OCI-LY3 (cell line): ENCODE measurements around the gene SNX18.

Experiments
- H2AFZ ChIP-seq: fragments of 200-600, 300-600 bp; shearing (Covaris generic); 2 replicates; pipeline ENCODE4 v1.6.0; 2014; ENCODE audit warnings: antibody characterized with exemption, low read depth, low read length
- H3K27ac ChIP-seq: fragments of 200-600, 300-600 bp; sonication (generic); 2 replicates; pipeline ENCODE4 v1.5.1; 2014; ENCODE audit warnings: mild to moderate bottlenecking, low read length, moderate library complexity, mixed read lengths
- H3K27me3 ChIP-seq: fragments of 200-600, 300-600 bp; sonication (generic); 2 replicates; pipeline ENCODE4 v1.6.1; 2014; ENCODE audit warnings: low read depth, low read length, mixed read lengths
- H3K36me3 ChIP-seq: fragments of 200-600, 300-600 bp; sonication (generic); replicated peaks from 2 replicates; pipeline ENCODE3; 2014; ENCODE audit warnings: low read depth, low read length, mixed read lengths
- H3K4me1 ChIP-seq: fragments of 300-600, 200-600 bp; sonication (generic); 2 replicates; pipeline ENCODE4 v1.6.1; 2014; ENCODE audit warnings: low read length, mixed read lengths
- H3K4me2 ChIP-seq: fragments of 200-600, 300-600 bp; sonication (generic); 2 replicates; pipeline ENCODE4 v1.6.1; 2014; ENCODE audit warnings: low read length, mixed read lengths
- H3K4me3 ChIP-seq: fragments of 300-600, 200-600 bp; sonication (generic); 2 replicates; pipeline ENCODE4 v1.5.1; 2014; ENCODE audit warnings: antibody characterized with exemption, mild to moderate bottlenecking, low read length, moderate library complexity
- H3K79me2 ChIP-seq: fragments of 300-600, 200-600 bp; shearing (Covaris generic); 2 replicates; pipeline ENCODE4 v1.6.1; 2014; ENCODE audit warnings: mild to moderate bottlenecking, low read length, mixed read lengths
- H3K9ac ChIP-seq: fragments of 300-600, 200-600 bp; shearing (Covaris generic); 2 replicates; pipeline ENCODE4 v1.6.0; 2014; ENCODE audit warnings: mild to moderate bottlenecking, low read length, moderate library complexity
- H3K9me3 ChIP-seq: fragments of 200-600, 300-600 bp; shearing (Covaris generic); 2 replicates; pipeline ENCODE4 v1.6.1; 2014; ENCODE audit warnings: low read length, mixed read lengths; ENCODE audit not compliant: insufficient read depth
- H4K20me1 ChIP-seq: fragments of 200-600, 300-600 bp; sonication (generic); 2 replicates; pipeline ENCODE4 v1.6.1; 2016; ENCODE audit warnings: low read length, mixed read lengths; ENCODE audit not compliant: insufficient read depth
- EZH2phosphoT487 ChIP-seq: fragments of 200-600 bp; shearing (Covaris generic); IDR thresholded peaks from 2 replicates; pipeline ENCODE4 v1.6.1; 2018; ENCODE audit warnings: antibody characterized with exemption, mixed run types, low read depth
- TF ChIP-seq, protein P1 (sequence below): fragments of 200-600, 300-600 bp; sonication (generic); IDR thresholded peaks from 2 replicates; pipeline ENCODE4 v1.5.1; 2014; ENCODE audit warnings: antibody characterized with exemption, low read length, low read depth

The SNX18 gene, protein sequence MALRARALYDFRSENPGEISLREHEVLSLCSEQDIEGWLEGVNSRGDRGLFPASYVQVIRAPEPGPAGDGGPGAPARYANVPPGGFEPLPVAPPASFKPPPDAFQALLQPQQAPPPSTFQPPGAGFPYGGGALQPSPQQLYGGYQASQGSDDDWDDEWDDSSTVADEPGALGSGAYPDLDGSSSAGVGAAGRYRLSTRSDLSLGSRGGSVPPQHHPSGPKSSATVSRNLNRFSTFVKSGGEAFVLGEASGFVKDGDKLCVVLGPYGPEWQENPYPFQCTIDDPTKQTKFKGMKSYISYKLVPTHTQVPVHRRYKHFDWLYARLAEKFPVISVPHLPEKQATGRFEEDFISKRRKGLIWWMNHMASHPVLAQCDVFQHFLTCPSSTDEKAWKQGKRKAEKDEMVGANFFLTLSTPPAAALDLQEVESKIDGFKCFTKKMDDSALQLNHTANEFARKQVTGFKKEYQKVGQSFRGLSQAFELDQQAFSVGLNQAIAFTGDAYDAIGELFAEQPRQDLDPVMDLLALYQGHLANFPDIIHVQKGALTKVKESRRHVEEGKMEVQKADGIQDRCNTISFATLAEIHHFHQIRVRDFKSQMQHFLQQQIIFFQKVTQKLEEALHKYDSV

DNA sequence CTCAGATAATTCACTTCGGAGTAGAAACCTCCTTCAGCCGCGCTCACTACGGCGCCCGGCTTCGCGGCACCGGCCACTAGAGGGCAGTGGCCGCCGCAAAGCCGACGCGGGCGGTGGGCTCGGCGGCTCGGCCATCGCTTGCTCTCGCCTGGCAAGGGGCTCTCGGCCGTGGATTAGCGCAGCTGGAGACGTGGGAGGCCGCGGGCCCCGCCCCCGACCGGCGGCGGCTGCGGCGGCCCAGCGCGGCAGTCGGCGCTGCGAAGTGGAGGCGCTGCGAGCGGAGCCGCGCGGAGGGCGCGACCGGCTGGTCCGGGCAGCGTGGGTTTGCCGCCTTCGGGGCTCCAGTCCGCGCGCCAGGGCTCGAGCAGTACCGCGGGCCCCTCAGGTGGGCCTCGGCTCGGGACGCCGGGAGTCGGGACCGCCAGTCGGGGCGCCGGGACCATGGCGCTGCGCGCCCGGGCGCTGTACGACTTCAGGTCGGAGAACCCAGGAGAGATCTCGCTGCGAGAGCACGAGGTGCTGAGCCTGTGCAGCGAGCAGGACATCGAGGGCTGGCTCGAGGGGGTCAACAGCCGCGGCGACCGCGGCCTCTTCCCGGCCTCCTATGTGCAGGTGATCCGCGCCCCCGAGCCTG, at the start of gene SNX18:
TSS of gene SNX18 (plus strand) at position 248 of the 634 bp plus-strand sequence. CDS start at position 442, 194 bp downstream.
- Histone ChIP-seq H3K9me3 (no peaks in the 10 kb centered on the region), H3K4me1 (peaks cover 52% of the 10 kb centered on the region), H3K27me3 (peaks cover 11% of the 10 kb centered on the region; the same call in 1 of the 2 replicates), H3K4me3 (peak within 1 kb of the TSS; percentile 93), H3K79me2 (peaks cover 51% of the 10 kb centered on the region), H3K36me3 (peaks cover 44% of the 10 kb centered on the region), H3K4me2 (peak within 1 kb of the TSS; percentile 95), H3K9ac (peak within 1 kb of the TSS; percentile 85), H2AFZ (peak within 1 kb of the TSS; percentile 94; the same call in 1 of the 2 replicates), H3K27ac (peak within 1 kb of the TSS; percentile 70), H4K20me1 (peaks cover 41% of the 10 kb centered on the region)
- no peak for TF ChIP-seq EZH2phosphoT487
- TF ChIP-seq, protein P1, sequence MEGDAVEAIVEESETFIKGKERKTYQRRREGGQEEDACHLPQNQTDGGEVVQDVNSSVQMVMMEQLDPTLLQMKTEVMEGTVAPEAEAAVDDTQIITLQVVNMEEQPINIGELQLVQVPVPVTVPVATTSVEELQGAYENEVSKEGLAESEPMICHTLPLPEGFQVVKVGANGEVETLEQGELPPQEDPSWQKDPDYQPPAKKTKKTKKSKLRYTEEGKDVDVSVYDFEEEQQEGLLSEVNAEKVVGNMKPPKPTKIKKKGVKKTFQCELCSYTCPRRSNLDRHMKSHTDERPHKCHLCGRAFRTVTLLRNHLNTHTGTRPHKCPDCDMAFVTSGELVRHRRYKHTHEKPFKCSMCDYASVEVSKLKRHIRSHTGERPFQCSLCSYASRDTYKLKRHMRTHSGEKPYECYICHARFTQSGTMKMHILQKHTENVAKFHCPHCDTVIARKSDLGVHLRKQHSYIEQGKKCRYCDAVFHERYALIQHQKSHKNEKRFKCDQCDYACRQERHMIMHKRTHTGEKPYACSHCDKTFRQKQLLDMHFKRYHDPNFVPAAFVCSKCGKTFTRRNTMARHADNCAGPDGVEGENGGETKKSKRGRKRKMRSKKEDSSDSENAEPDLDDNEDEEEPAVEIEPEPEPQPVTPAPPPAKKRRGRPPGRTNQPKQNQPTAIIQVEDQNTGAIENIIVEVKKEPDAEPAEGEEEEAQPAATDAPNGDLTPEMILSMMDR, result peak; percentile 79

DNA sequence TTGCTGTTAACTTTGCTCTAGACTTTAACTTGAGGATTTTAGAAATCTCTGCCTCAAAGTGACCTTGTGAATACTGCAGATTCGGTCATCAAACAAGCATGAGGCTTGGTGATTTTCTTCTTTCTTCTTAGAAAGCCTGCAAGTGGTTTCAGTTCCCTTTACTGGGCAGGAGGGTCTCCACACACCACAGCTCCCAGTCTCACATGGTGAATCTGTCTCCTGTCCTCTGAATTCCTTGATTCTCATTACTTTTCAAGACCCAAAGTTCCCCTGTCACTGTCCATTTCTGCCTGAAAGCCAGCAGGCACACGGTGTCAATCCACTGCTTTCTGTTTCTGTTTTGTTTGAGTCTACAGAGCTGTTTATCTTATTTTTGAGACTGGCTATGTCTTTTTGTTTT, 47.9 kb upstream of the SNX18 start:
- Histone ChIP-seq H3K4me3 (peak overlapping the region; percentile 47), H3K9me3 (no peaks in the 10 kb centered on the region), H3K4me2 (peak overlapping the region; percentile 69), H2AFZ (no peak overlapping the region), H3K27me3 (peaks cover 23% of the 10 kb centered on the region), H3K36me3 (no peaks in the 10 kb centered on the region), H3K4me1 (peaks cover 10% of the 10 kb centered on the region), H3K79me2 (no peaks in the 10 kb centered on the region), H3K27ac (no peak overlapping the region), H3K9ac (no peak overlapping the region), H4K20me1 (no peaks in the 10 kb centered on the region)
- TF ChIP-seq, protein P1, result no peak
- no peak for TF ChIP-seq EZH2phosphoT487

DNA sequence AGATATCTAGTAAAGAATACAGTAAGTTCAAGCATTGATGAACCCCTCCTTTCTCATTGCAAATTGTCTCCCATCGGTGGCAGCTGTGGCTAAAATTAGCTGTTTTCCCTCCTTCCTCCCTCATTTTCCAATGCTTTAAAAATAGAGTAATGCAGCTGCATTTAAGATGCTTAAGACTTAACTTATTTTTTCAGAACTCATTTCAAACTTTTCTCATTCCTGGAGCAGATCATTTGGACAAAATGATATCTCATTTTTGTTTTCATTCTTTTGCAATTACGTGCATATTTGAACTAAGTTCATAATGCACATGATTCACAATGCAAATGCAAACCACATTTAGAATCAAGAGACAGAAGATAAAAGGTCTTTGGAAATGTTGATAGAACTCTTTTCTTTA, 47.4 kb upstream of the SNX18 start:
- Histone ChIP-seq H3K36me3 (no peaks in the 10 kb centered on the region), H2AFZ (no peak overlapping the region), H3K27me3 (peaks cover 23% of the 10 kb centered on the region), H3K27ac (no peak overlapping the region), H3K9me3 (no peaks in the 10 kb centered on the region), H4K20me1 (no peaks in the 10 kb centered on the region), H3K79me2 (no peaks in the 10 kb centered on the region), H3K9ac (no peak overlapping the region), H3K4me2 (peak overlapping the region; percentile 69), H3K4me3 (peak overlapping the region; percentile 47), H3K4me1 (peaks cover 10% of the 10 kb centered on the region)
- TF ChIP-seq, protein P1, result no peak
- no peak for TF ChIP-seq EZH2phosphoT487

DNA sequence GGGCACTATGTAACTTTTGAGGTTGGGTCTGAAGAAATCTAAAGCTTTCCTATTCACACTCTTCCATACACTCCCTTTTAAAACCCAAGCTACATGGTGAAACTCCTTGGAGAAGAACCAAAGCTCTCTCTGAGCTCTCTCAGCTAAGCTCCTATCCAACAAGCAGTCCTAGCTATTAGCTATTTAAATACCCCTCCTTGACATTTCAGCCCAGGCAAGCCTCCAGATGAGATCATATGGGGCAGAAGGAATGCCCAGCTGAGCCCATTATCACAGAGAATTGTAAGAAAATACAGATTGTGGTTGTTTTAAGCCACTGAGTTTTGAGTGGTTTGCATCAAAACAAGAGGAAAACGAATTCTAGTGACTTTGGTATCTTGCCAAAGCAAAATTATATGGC, 46.9 kb upstream of the SNX18 start:
- H3K4me3 ChIP-seq, result no peak overlapping the region

More for the DNA sequence above, 46.9 kb upstream of the SNX18 start:
- TF ChIP-seq EZH2phosphoT487, result no peak
- TF ChIP-seq, protein P1, result no peak
- peaks cover 10% of the 10 kb centered on the region for H3K4me1 ChIP-seq
- H3K9ac ChIP-seq, result no peak overlapping the region
- no peaks in the 10 kb centered on the region for H3K79me2 ChIP-seq
- H2AFZ ChIP-seq, result no peak overlapping the region
- no peaks in the 10 kb centered on the region for H3K9me3 ChIP-seq
- no peak overlapping the region for H3K27ac ChIP-seq
- H4K20me1 ChIP-seq, result no peaks in the 10 kb centered on the region
- H3K36me3 ChIP-seq, result no peaks in the 10 kb centered on the region
- peaks cover 23% of the 10 kb centered on the region for H3K27me3 ChIP-seq
- no peak overlapping the region for H3K4me2 ChIP-seq
